BE2C (cell line): ENCODE measurements around the gene TSPAN15.

ENCODE experiments used
- DNase-seq: peaks from one replicate; pipeline ENCODE4 v3.0.0-alpha.2; 2020
- H3K27me3 ChIP-seq: fragments of 250-450 bp; sonication (Bioruptor Pico); 2 replicates; pipeline ENCODE4 v1.5.1; 2020; ENCODE audit warnings: mild to moderate bottlenecking
- H3K36me3 ChIP-seq: fragments of 250-450 bp; sonication (Bioruptor Pico); 2 replicates; pipeline ENCODE4 v1.5.1; 2020; ENCODE audit warnings: mild to moderate bottlenecking
- H3K4me1 ChIP-seq: fragments of 250-450 bp; sonication (Bioruptor Pico); 2 replicates; pipeline ENCODE4 v1.5.1; 2020
- H3K4me3 ChIP-seq: 2 replicates; pipeline ENCODE4 v1.5.1; 2011; ENCODE audit warnings: low read depth, low read length
- H3K9me3 ChIP-seq: fragments of 250-450 bp; sonication (Bioruptor Pico); 2 replicates; pipeline ENCODE4 v1.5.1; 2020
- TF ChIP-seq, protein P1 (sequence below): IDR thresholded peaks from 2 replicates; pipeline ENCODE4 v1.5.1; 2012; ENCODE audit warnings: mild to moderate bottlenecking, low read depth, low read length

The TSPAN15 gene

DNA sequence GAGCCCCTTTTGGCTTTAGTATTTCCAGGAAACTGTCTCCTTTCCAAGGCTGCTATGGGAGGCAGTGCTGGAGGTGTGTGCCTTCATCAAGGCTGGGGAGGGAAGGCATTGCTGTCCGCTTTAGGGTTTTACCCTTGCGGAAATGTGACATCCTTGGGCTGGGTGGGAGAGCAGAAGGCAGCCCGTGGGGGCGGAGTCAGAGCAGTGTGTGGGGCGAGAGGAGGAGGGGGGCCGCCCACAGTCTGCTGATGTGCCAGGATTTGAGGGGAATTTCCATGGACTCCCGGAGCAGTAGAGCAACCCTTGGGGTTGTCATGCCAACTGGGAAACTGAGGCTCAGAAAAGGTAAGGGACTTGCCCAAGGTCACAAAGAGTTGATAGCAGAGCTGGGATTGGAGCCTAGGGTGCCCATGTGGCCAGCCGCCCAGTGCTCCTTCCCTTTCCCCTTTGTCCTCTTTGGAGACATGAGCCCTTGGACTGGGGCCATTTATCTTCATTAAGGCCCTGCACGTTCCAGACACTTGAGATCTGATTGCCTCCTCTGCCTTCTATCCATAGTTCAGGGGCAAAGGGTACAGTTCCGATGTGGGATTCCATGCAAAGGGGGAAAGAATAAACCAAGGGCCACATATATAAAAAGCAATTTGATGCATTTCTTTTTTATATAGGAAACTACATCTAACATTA lies 22.2 kb downstream of the TSPAN15 start:
- H3K36me3 ChIP-seq = no peaks in the 10 kb centered on the region
- TF ChIP-seq, protein P1, sequence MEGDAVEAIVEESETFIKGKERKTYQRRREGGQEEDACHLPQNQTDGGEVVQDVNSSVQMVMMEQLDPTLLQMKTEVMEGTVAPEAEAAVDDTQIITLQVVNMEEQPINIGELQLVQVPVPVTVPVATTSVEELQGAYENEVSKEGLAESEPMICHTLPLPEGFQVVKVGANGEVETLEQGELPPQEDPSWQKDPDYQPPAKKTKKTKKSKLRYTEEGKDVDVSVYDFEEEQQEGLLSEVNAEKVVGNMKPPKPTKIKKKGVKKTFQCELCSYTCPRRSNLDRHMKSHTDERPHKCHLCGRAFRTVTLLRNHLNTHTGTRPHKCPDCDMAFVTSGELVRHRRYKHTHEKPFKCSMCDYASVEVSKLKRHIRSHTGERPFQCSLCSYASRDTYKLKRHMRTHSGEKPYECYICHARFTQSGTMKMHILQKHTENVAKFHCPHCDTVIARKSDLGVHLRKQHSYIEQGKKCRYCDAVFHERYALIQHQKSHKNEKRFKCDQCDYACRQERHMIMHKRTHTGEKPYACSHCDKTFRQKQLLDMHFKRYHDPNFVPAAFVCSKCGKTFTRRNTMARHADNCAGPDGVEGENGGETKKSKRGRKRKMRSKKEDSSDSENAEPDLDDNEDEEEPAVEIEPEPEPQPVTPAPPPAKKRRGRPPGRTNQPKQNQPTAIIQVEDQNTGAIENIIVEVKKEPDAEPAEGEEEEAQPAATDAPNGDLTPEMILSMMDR = no peak
- H3K9me3 ChIP-seq = no peaks in the 10 kb centered on the region
- no peaks in the 10 kb centered on the region for H3K27me3 ChIP-seq
- no peak for DNase-seq
- peaks cover under 1% of the 10 kb centered on the region for H3K4me1 ChIP-seq
- no peak overlapping the region for H3K4me3 ChIP-seq

DNA sequence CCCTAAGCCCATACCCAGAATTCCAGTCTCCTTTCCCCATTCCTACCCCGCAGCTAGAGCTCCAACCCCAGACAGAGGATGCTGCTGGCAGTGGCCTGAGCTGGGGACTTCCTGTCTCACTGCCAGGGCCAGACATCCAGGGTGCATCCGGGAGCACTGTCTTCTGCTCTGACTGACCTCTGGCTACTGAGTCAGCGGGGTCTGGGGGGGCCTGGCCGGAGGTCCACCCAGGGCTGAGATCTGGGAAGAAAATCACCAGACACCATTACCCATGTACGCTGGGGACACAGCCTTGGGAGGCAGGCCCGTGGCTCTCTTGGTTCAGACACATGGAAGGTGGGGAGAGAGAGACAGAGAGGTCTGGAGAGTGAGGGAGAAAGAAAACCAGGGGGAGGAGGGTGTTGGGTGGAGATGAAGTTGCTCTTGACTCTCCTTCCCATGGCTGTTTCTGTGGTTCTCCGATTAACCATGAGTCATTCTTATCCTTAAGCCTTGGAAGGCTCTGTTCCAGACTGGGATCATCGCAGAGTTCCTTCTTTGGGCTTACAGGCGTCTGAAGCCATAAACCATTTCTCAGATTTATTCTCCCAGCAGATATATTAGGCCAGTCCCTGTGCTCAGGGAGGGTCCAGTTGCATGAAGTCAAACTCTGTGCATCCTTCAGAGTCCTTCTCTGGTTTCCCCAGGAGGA lies 23.6 kb downstream of the TSPAN15 start:
- H3K36me3 ChIP-seq = no peaks in the 10 kb centered on the region
- H3K27me3 ChIP-seq = no peaks in the 10 kb centered on the region
- TF ChIP-seq, protein P1 = no peak
- H3K4me1 ChIP-seq = peaks cover 14% of the 10 kb centered on the region
- DNase-seq = no peak
- no peaks in the 10 kb centered on the region for H3K9me3 ChIP-seq
- H3K4me3 ChIP-seq = no peak overlapping the region

DNA sequence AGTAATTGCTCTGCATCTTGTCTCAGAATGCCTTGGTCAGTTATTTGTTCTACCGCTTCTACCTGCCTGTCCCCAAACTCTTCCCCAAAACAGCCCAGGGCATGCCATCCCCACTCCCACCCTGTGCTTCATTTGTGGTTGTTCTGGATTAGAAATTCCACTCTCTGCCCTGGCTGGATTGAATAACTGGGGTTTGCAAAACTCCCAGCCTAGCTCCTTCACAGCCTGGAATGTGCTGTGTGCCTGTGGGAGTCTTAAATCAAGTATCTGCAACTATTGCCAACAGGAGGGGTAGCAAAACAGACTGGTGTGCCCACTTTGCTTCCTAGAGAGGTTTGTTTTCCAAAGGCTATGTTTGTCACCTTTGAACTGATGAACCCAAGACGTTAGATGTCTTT lies 24.2 kb downstream of the TSPAN15 start:
- Histone ChIP-seq H3K9me3 (no peaks in the 10 kb centered on the region), H3K4me3 (no peak overlapping the region), H3K36me3 (no peaks in the 10 kb centered on the region), H3K4me1 (peaks cover 20% of the 10 kb centered on the region), H3K27me3 (no peaks in the 10 kb centered on the region)
- TF ChIP-seq, protein P1 = no peak
- DNase-seq = no peak

DNA sequence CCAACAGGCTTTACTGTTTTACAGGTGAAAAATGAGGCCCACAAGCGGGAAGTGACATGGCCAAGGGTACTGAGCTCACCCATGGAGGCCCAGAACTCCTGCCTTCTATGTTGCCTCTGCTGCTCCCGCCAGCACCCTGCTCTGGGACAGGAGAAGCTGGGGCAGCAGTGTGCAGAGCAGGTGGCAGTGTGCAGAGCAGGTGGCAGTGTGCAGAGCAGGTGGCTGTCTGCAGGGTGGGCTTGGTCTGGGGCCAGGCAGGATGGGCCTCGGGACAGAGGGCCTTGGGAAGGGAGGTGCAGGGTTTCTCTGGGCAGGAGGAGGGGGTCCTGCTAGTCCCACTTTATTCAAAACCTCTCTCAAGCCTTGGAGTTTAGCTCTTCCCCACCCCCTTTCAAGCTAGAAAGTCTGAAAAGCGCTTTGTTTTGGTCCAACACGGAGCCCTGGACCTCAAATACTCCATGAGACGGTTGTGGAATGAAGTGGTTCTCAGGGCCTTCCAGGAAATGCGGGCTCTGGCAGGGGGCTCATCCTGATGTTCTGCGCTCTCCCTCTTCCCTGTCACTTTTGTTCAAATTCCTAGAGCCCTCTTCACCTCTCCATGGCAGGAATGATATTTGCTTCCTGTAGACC lies 26.8 kb downstream of the TSPAN15 start:
- Histone ChIP-seq H3K36me3 (no peaks in the 10 kb centered on the region), H3K27me3 (no peaks in the 10 kb centered on the region), H3K4me3 (no peak overlapping the region), H3K4me1 (peaks cover 24% of the 10 kb centered on the region), H3K9me3 (no peaks in the 10 kb centered on the region)
- DNase-seq = no peak
- TF ChIP-seq, protein P1 = no peak

- Histone ChIP-seq H3K4me3 (no peak overlapping the region), H3K27me3 (no peaks in the 10 kb centered on the region), H3K4me1 (peaks cover 24% of the 10 kb centered on the region), H3K9me3 (no peaks in the 10 kb centered on the region), H3K36me3 (no peaks in the 10 kb centered on the region)
- DNase-seq = peak; percentile 37
- TF ChIP-seq, protein P1 = no peak
Observed at GRCh38 chr10:69479240-69480067, 28.2 kb downstream of the TSPAN15 start.
